Mesendoderm (in vitro differentiated cells): ENCODE data around the gene TSPAN18.
A peak's percentile ranks its signal among the peaks of the same experiment; 100 is the strongest.

Source experiments
- DNase-seq: peaks from one replicate; pipeline ENCODE4 v3.0.0; 2013
- H2AK5ac ChIP-seq: 2 replicates; pipeline ENCODE4 v1.6.1; 2013; ENCODE audit warnings: low read length, inconsistent platforms
- H2BK120ac ChIP-seq: 2 replicates; pipeline ENCODE4 v1.6.1; 2013; ENCODE audit warnings: low read depth, mild to moderate bottlenecking, low read length, moderate library complexity, mixed read lengths
- H2BK15ac ChIP-seq: replicated peaks from 2 replicates; pipeline ENCODE4 v1.6.1; 2013; ENCODE audit warnings: low read depth, mild to moderate bottlenecking, moderate library complexity
- H2BK5ac ChIP-seq: 2 replicates; pipeline ENCODE4 v1.6.1; 2013; ENCODE audit warnings: low read length, inconsistent platforms
- H3K18ac ChIP-seq: 2 replicates; pipeline ENCODE4 v1.6.1; 2013; ENCODE audit warnings: mild to moderate bottlenecking, low read length, mixed read lengths
- H3K23ac ChIP-seq: one replicate; pipeline ENCODE4 v1.6.1; 2013; ENCODE audit warnings: low read length
- H3K27ac ChIP-seq: 2 replicates; pipeline ENCODE4 v1.5.1; 2013; ENCODE audit warnings: low read depth, mild to moderate bottlenecking, inconsistent platforms, low read length, moderate library complexity
- H3K27me3 ChIP-seq: 2 replicates; pipeline ENCODE4 v1.6.1; 2013; ENCODE audit warnings: low read length, control low read depth, mild to moderate bottlenecking, inconsistent platforms; ENCODE audit not compliant: insufficient read depth, poor library complexity
- H3K36me3 ChIP-seq: 2 replicates; pipeline ENCODE4 v1.6.1; 2013; ENCODE audit warnings: low read length, inconsistent platforms; ENCODE audit not compliant: control insufficient read depth, insufficient read depth
- H3K4ac ChIP-seq: one replicate; pipeline ENCODE4 v1.6.1; 2013; ENCODE audit warnings: low read depth, mild to moderate bottlenecking, low read length, moderate library complexity
- H3K4me1 ChIP-seq: 2 replicates; pipeline ENCODE4 v1.6.1; 2013; ENCODE audit warnings: low read depth, low read length, inconsistent platforms; ENCODE audit not compliant: control insufficient read depth
- H3K4me2 ChIP-seq: 2 replicates; pipeline ENCODE4 v1.6.1; 2013; ENCODE audit warnings: low read length
- H3K4me3 ChIP-seq: 2 replicates; pipeline ENCODE4 v1.5.1; 2013; ENCODE audit warnings: mild to moderate bottlenecking, low read length
- H3K56ac ChIP-seq: one replicate; pipeline ENCODE4 v1.6.1; 2013; ENCODE audit warnings: low read length
- H3K79me1 ChIP-seq: 2 replicates; pipeline ENCODE4 v1.6.1; 2013; ENCODE audit warnings: low read length, inconsistent platforms
- H3K79me2 ChIP-seq: 2 replicates; pipeline ENCODE4 v1.6.1; 2013; ENCODE audit warnings: mild to moderate bottlenecking, low read length; ENCODE audit not compliant: control insufficient read depth, insufficient read depth
- H3K9ac ChIP-seq: 2 replicates; pipeline ENCODE4 v1.6.1; 2013; ENCODE audit warnings: low read length, inconsistent platforms
- H4K5ac ChIP-seq: one replicate; pipeline ENCODE4 v1.6.1; 2013; ENCODE audit warnings: low read length
- H4K8ac ChIP-seq: one replicate; pipeline ENCODE4 v1.6.1; 2013; ENCODE audit warnings: low read depth, mild to moderate bottlenecking, control low read depth, low read length, moderate library complexity
- WGBS: extraction: QIAGEN DNeasy Blood & Tissue Kit; methylation state at CpG from one replicate; pipeline ENCODE4 v1.1.7; 2013; ENCODE audit warnings: low lambda C conversion rate, missing lambda C conversion rate; ENCODE audit not compliant: insufficient coverage; ENCODE audit errors: extremely low coverage; 5-methylcytosine and 5-hydroxymethylcytosine counted together

The TSPAN18 gene

DNA sequence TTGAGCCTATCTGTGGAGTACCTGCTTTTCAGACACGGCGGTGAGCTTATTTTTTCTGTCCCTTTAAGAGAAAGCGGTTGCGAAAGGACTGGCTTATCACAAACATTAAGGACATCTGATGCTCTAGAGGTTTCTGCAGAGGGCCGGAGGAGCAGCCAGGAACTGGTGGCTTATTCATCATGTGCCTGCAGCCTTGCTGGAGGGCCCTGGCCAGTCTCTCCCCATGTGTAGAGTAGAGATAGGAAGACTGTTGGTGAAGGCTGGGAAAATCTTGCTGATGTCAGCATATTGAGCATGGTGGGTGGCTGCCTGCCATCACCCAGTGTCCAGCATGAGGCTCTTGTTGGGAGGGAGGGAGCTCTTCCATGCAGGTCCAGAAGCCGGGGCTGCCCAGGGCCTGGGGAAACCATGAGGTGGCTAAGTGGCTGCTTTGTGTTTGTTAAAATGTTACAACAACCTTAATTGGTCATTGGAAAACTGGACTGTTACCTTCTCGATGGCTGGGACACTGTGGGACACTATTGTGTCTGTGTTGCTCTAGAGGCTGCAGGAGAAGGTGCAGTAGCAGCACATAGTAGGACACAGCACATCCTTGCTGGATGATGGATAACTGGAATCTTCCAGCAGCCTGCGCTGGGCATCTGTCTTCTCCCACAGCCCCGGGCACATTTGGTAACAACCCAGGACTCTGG lies 54.3 kb downstream of the TSPAN18 start:
- no peak overlapping the region for H3K4ac ChIP-seq
- no peak overlapping the region for H3K27ac ChIP-seq
- H3K9ac ChIP-seq = no peak overlapping the region
- no peak overlapping the region for H3K4me3 ChIP-seq
- no peak overlapping the region for H2BK5ac ChIP-seq
- H3K23ac ChIP-seq = no peak overlapping the region
- H3K4me1 ChIP-seq = peaks cover 17% of the 10 kb centered on the region
- no peak overlapping the region for H3K4me2 ChIP-seq
- H4K8ac ChIP-seq = no peak overlapping the region
- WGBS = no CpG with 5 or more reads among the region's 9 CpGs
- no peaks in the 10 kb centered on the region for H3K27me3 ChIP-seq
- H3K36me3 ChIP-seq = no peaks in the 10 kb centered on the region
- no peak overlapping the region for H2AK5ac ChIP-seq
- no peak overlapping the region for H2BK15ac ChIP-seq
- H3K18ac ChIP-seq = no peak overlapping the region
- no peak overlapping the region for H3K56ac ChIP-seq
- H2BK120ac ChIP-seq = no peak overlapping the region
- H3K79me2 ChIP-seq = no peaks in the 10 kb centered on the region
- no peak overlapping the region for H4K5ac ChIP-seq
- DNase-seq = peak; percentile 54
- no peaks in the 10 kb centered on the region for H3K79me1 ChIP-seq

DNA sequence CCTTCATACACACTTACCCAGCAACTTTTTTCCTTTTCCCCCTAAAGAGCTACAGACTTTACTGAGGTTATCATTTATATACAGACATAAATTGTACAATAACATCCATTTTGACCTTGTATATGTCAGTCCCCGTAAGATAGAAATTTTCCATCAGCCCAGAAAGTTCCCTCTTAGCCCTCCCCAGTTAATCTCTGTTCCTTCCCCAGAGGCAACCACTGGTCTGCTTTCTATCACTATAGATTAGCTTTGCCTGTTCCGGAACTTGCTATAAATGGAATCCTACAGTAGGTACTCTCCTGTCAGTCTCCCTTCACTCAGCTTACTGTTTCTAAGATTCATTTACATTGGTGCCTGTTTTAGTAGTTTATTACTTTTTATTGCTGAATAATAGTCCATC lies 54.9 kb downstream of the TSPAN18 start:
- Histone ChIP-seq H3K27ac (no peak overlapping the region), H3K4me3 (no peak overlapping the region), H3K79me2 (no peaks in the 10 kb centered on the region), H3K23ac (no peak overlapping the region), H3K9ac (no peak overlapping the region), H3K36me3 (no peaks in the 10 kb centered on the region), H4K5ac (no peak overlapping the region), H3K4me1 (peaks cover 17% of the 10 kb centered on the region), H2BK15ac (no peak overlapping the region), H2BK5ac (no peak overlapping the region), H3K18ac (no peak overlapping the region), H3K27me3 (no peaks in the 10 kb centered on the region), H4K8ac (no peak overlapping the region), H3K56ac (no peak overlapping the region), H3K79me1 (no peaks in the 10 kb centered on the region), H3K4me2 (no peak overlapping the region), H3K4ac (no peak overlapping the region), H2BK120ac (no peak overlapping the region), H2AK5ac (no peak overlapping the region)
- no CpG with 5 or more reads among the region's 2 CpGs for WGBS
- DNase-seq = no peak

DNA sequence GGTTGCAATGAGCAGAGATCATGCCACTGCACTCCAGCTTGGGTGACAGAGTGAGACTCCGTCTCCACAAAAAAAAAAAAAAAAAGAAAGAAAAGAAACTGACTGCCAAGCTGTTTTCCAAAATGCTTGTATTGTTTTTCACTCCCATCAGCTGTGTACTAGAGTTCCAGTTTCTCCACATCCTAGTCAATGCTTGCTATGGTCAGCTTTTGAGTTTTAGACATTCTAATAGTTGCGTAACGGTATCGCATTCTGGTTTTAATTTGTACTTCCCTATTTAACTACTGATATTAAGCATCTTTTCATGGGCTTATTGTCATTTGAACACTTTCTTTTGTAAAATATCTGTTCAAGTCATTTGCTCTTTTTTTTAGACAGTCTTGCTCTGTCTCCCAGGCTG lies 55.7 kb downstream of the TSPAN18 start:
- Histone ChIP-seq H3K4me2 (no peak overlapping the region), H3K27me3 (no peaks in the 10 kb centered on the region), H3K36me3 (no peaks in the 10 kb centered on the region), H3K9ac (no peak overlapping the region), H3K4me1 (peaks cover 17% of the 10 kb centered on the region), H3K18ac (no peak overlapping the region), H4K5ac (no peak overlapping the region), H2AK5ac (no peak overlapping the region), H3K79me1 (no peaks in the 10 kb centered on the region), H2BK5ac (no peak overlapping the region), H3K56ac (no peak overlapping the region), H4K8ac (no peak overlapping the region), H3K27ac (no peak overlapping the region), H2BK120ac (no peak overlapping the region), H3K4ac (no peak overlapping the region), H3K4me3 (no peak overlapping the region), H3K23ac (no peak overlapping the region), H3K79me2 (no peaks in the 10 kb centered on the region), H2BK15ac (no peak overlapping the region)
- WGBS = no CpG with 5 or more reads among the region's 4 CpGs
- no peak for DNase-seq

DNA sequence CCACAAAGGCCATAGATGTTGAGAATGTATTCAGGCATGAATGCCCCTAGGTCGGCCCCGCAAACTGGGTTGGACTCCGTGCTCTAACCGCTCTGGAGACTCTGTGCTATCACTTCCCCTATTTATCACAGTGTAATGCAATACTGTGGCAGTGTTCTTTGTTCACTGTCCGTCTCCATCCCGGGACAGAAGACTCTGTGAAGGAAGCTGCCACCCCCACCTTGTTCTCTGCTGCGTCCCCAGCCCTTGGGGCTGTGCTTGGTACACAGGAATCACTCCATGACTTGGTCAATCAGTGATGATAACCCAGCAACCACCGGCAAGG lies 57.6 kb downstream of the TSPAN18 start:
- no peak overlapping the region for H3K4me3 ChIP-seq
- no peak for DNase-seq

DNA sequence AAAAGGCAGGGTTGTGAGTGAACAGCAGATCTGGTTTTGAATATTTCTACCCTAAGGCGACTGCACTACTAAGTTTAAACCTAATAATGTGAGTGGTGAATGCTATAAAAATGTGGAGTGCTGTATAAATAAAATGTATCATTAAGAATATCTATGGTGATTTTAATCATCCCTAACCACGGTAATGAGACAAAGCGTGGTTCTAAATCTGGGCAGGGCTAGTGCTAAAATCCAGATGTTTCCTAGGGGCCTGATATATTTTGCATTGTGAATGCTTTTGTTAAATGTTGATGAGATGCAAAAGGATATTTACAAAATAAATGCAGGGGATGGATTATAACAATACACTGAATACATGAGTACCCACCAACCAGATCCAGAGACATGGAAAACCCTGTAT lies 58.1 kb downstream of the TSPAN18 start:
- H4K5ac ChIP-seq = no peak overlapping the region
- no peak overlapping the region for H3K4ac ChIP-seq
- H3K4me1 ChIP-seq = peaks cover 15% of the 10 kb centered on the region
- no peak overlapping the region for H3K23ac ChIP-seq
- no peaks in the 10 kb centered on the region for H3K79me1 ChIP-seq
- H3K18ac ChIP-seq = no peak overlapping the region
- no peaks in the 10 kb centered on the region for H3K36me3 ChIP-seq
- H3K56ac ChIP-seq = no peak overlapping the region
- no CpG with 5 or more reads among the region's 3 CpGs for WGBS
- no peak overlapping the region for H2BK5ac ChIP-seq
- no peak overlapping the region for H3K27ac ChIP-seq
- no peak overlapping the region for H2BK15ac ChIP-seq
- H2BK120ac ChIP-seq = no peak overlapping the region
- H2AK5ac ChIP-seq = no peak overlapping the region
- no peak overlapping the region for H3K4me3 ChIP-seq
- H4K8ac ChIP-seq = no peak overlapping the region
- no peak overlapping the region for H3K4me2 ChIP-seq
- no peaks in the 10 kb centered on the region for H3K79me2 ChIP-seq
- no peak for DNase-seq
- no peaks in the 10 kb centered on the region for H3K27me3 ChIP-seq
- H3K9ac ChIP-seq = no peak overlapping the region

More for the DNA sequence above, 57.6 kb downstream of the TSPAN18 start:
- Histone ChIP-seq H3K4me1 (peaks cover 15% of the 10 kb centered on the region), H3K23ac (no peak overlapping the region), H2BK5ac (no peak overlapping the region), H2BK120ac (no peak overlapping the region), H2BK15ac (no peak overlapping the region), H3K18ac (no peak overlapping the region), H3K9ac (no peak overlapping the region), H2AK5ac (no peak overlapping the region), H4K5ac (no peak overlapping the region), H3K4ac (no peak overlapping the region), H3K27me3 (no peaks in the 10 kb centered on the region), H3K79me1 (no peaks in the 10 kb centered on the region), H3K79me2 (no peaks in the 10 kb centered on the region), H3K27ac (no peak overlapping the region), H3K36me3 (no peaks in the 10 kb centered on the region), H3K4me2 (no peak overlapping the region), H4K8ac (no peak overlapping the region), H3K56ac (no peak overlapping the region)
- WGBS = no CpG with 5 or more reads among the region's 8 CpGs
